ENCODE data around the gene METTL21C.

METTL21C gene

DNA sequence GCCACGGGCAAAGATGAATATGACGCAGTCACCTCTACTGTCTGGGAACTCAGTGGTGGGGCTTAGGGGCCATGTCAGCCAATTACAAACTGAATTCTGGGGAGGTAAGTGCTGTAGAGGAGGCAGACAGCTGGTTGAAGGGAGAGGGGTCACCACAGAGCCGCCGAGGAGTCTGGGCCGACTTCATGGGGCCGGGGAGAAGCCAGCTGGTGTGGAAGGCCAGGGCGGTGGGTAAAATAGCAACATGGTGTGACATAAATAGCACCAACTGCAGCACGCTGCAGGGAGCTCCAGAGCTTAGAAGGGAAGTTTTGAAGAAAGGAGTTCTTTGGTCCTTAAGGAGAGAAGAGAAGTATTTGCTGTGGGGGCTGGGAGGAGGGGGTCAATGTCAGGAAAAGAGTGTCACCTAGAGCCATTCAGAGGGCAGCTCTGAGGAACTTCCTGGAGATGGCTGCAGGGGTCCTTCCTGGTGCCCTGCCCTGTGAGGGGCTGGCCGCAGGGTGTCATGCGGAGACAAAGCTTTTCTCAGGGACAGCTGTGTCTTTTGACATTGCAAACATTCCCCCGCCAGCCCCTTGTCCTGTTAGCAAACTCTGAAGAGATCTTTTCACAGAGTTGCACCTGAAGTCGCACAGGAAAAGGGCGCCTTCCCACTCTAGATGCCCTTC lies 6.4 kb downstream of the METTL21C start:
- H3K27ac ChIP-seq, result no peak overlapping the region
- TF ChIP-seq, protein P1, sequence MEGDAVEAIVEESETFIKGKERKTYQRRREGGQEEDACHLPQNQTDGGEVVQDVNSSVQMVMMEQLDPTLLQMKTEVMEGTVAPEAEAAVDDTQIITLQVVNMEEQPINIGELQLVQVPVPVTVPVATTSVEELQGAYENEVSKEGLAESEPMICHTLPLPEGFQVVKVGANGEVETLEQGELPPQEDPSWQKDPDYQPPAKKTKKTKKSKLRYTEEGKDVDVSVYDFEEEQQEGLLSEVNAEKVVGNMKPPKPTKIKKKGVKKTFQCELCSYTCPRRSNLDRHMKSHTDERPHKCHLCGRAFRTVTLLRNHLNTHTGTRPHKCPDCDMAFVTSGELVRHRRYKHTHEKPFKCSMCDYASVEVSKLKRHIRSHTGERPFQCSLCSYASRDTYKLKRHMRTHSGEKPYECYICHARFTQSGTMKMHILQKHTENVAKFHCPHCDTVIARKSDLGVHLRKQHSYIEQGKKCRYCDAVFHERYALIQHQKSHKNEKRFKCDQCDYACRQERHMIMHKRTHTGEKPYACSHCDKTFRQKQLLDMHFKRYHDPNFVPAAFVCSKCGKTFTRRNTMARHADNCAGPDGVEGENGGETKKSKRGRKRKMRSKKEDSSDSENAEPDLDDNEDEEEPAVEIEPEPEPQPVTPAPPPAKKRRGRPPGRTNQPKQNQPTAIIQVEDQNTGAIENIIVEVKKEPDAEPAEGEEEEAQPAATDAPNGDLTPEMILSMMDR (conservative IDR thresholded peaks at IDR 0.05), result no peak

DNA sequence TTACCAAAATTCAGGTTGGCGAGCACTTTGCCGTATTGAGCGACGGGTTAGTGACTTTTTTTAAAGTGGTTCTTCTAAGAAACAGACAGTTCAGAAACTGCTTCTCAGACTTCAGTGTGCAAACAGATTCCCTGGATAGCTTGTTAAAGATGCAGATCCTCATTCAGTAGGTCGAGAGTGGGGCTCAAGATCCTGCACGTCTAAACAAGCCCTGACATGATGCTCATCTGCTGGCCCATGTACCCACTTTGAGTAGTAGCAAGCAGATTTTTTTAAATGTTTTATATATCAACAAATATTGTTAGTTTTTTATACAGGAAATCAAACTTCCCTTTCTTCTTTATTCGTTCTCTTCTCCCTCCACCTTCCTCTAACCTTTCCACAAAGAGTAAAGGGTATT lies 7.3 kb downstream of the METTL21C start:
- TF ChIP-seq, protein P1 (conservative IDR thresholded peaks at IDR 0.05), result no peak
- H3K27ac ChIP-seq, result no peak overlapping the region

DNA sequence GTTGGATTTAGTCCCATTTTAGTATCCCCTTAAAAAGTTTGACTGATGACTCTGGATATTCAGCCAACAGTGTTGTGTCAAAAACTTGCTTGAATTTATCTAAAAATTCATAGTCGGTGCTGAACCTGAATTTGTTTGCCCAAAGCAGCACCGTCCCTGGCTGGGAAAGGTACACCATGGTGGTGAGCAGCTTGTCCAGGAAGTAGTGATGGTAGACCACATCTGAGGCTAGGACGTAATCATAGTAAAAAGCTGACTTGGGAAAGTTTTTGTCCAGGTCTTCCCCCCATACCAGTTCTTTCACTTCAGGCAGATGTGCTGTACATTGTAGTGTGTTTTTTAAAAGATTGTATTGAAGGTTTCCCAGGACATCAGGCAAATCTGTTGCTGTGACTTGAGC lies 8.8 kb downstream of the METTL21C start:
- H3K27ac ChIP-seq, result no peak overlapping the region
- TF ChIP-seq, protein P1 (conservative IDR thresholded peaks at IDR 0.05), result no peak

DNA sequence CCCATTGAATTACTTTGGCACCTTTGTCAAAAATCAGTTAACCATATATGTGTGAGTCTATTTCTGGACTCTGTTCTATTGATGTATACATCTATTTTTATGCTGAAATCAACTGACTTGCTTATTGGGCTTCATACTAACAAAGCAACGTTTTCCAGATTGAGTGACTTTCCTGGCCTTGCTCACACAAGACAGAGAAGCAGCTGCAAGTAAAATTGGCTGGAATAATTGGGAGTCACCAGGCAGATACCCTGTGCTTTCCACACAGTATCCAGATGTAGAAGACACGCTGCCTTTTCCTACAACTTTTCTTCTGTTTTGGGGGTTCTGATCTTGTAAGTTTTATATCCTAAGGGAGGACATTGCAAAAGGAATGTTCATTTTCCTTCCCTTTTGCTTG lies 11.2 kb downstream of the METTL21C start:
- TF ChIP-seq, protein P1 (conservative IDR thresholded peaks at IDR 0.05), result no peak

DNA sequence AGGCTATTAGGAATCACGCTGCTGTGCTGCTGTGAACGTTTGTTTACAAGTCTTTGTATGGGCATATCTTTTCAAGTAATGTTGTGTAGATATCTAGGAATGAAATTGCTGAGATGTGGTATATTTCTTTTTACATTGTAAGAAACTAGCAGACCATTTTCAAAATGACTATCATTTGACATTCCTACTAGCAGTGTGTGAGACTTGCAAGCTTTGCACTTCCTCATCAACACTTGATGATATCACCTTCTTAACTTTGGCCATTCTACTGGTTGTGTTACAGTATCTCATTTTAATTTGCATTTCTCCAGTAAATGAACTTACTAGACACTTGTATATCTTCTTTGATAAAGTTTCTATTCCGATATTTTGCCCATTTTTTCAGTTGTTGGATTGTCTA lies 12.1 kb downstream of the METTL21C start:
- H3K27ac ChIP-seq, result no peak overlapping the region
- TF ChIP-seq, protein P1 (conservative IDR thresholded peaks at IDR 0.05), result no peak

More for the DNA sequence above, 11.2 kb downstream of the METTL21C start:
- no peak overlapping the region for H3K27ac ChIP-seq

DNA sequence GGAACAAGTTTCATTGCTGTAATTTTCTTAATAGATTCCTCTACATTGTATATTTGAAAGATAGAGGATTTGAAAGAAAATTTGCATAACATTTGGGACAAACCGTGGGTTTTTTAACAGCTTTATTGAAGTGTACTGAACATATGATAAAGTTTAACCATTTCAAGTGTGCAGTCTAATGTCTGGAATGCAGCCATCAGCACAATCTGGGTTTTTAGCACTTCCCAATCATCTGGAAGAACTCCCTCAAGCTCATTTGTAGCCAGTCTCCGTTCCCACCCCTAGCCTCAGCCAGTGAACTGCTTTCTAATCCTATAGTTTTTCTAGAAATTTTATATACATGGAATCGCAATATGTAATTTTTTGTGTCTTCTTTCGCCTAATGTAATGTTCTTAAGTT lies 12.6 kb downstream of the METTL21C start:
- H3K27ac ChIP-seq, result no peak overlapping the region
- TF ChIP-seq, protein P1 (conservative IDR thresholded peaks at IDR 0.05), result no peak

DNA sequence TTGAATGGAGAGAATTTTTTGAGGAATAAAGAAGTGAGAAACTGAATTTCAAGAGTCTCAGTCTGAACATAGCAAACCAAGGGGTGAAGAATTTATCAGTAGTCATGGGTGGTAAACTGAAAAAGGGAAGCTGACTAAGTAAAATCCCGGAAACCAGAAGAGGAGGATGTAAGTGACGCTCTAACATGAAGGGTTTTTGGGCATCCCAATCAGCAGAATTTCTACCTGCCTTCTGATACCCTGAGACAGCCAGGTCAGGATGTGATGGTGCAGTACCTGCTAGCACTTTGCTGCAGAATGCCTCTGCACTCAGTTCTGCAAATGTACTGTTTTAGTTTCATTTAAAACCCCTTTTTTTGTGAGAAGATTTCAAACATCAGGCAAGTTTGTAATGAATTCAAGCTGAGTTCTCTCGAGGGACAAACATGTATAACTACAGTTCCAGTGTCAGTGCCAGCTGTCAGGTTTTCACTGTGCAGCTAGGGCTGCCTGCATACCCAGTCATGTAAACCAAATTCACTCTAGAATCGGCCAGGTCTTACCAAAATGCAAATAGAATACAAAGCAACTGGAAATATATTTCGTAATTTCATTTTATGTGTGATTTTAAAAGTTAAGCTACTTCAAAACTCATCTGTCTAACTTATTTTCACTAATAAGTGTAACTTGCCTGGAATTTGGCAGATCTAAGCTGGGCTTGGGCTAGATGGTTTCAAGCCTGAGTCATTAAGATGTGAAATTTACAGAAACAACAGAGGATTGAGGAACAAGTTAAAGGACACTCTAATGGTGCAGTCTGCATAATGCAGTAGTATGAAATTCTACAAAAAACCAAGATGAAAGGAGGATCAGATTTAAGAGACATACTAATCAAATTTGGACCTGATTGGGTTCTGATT lies 13.8 kb downstream of the METTL21C start:
- H3K27ac ChIP-seq, result no peak overlapping the region
- TF ChIP-seq, protein P1 (conservative IDR thresholded peaks at IDR 0.05), result no peak
